ENCODE measurements around the gene PADI1.

DNA sequence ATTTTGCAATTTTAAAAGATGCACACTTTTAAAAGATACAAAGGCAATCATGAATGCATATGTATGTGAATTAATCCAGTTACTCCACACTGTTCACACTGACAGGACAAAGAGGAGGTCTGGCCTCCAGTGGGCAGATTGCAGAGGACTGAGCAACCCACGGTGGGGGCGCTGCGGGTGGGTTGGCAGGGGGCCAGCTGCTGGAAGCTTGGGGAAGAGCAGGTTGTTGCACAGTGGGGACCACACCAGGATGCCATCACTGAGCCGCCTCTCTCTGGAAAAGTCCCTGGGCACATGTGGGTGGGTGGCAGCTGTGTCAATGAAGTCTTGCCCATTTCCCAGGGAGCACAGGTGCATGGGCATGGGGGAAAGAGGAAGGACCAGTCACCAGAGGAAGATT, 90.4 kb downstream of the PADI1 start:
- TF ChIP-seq, protein P1, sequence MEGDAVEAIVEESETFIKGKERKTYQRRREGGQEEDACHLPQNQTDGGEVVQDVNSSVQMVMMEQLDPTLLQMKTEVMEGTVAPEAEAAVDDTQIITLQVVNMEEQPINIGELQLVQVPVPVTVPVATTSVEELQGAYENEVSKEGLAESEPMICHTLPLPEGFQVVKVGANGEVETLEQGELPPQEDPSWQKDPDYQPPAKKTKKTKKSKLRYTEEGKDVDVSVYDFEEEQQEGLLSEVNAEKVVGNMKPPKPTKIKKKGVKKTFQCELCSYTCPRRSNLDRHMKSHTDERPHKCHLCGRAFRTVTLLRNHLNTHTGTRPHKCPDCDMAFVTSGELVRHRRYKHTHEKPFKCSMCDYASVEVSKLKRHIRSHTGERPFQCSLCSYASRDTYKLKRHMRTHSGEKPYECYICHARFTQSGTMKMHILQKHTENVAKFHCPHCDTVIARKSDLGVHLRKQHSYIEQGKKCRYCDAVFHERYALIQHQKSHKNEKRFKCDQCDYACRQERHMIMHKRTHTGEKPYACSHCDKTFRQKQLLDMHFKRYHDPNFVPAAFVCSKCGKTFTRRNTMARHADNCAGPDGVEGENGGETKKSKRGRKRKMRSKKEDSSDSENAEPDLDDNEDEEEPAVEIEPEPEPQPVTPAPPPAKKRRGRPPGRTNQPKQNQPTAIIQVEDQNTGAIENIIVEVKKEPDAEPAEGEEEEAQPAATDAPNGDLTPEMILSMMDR (IDR thresholded peaks at IDR 0.05) = no peak
- TF ChIP-seq RAD21 (conservative IDR thresholded peaks at IDR 0.05 in 1 of 2, IDR thresholded peaks at IDR 0.05 in 1 of 2) = no peak
- no peak for TF ChIP-seq POLR2A (IDR thresholded peaks at IDR 0.05; ENCODE audit: low read length)
- no peak for TF ChIP-seq RFX5 (IDR thresholded peaks at IDR 0.05)
- no peak for TF ChIP-seq PHF8 (IDR thresholded peaks at IDR 0.05; ENCODE audit: borderline replicate concordance, low read depth)
